Breast epithelium (tissue), 3 donors: Measurements from ENCODE around the gene CCDC92.

Experiments used
- POLR2AphosphoS5 ChIP-seq, 3 donors: sonication (generic); formaldehyde crosslinking; IDR thresholded peaks; one replicate each; pipeline ENCODE4 v1.6.1; 2017; ENCODE audit warnings: antibody characterized with exemption in 3 of 3
- TF ChIP-seq, protein P1 (sequence below), 3 donors: fragments of 450-650 bp; IDR thresholded peaks; one replicate each; pipeline ENCODE4 v1.5.1; 2016 to 2017; ENCODE audit warnings: antibody characterized with exemption in 3 of 3, mild to moderate bottlenecking in 3 of 3, moderate library complexity in 3 of 3

GRCh38 chr12:123950476-123951349 is 21.9 kb downstream of the CCDC92 start:
- TF ChIP-seq, protein P1, sequence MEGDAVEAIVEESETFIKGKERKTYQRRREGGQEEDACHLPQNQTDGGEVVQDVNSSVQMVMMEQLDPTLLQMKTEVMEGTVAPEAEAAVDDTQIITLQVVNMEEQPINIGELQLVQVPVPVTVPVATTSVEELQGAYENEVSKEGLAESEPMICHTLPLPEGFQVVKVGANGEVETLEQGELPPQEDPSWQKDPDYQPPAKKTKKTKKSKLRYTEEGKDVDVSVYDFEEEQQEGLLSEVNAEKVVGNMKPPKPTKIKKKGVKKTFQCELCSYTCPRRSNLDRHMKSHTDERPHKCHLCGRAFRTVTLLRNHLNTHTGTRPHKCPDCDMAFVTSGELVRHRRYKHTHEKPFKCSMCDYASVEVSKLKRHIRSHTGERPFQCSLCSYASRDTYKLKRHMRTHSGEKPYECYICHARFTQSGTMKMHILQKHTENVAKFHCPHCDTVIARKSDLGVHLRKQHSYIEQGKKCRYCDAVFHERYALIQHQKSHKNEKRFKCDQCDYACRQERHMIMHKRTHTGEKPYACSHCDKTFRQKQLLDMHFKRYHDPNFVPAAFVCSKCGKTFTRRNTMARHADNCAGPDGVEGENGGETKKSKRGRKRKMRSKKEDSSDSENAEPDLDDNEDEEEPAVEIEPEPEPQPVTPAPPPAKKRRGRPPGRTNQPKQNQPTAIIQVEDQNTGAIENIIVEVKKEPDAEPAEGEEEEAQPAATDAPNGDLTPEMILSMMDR (IDR thresholded peaks at IDR 0.05), result no peak
- TF ChIP-seq POLR2AphosphoS5 (IDR thresholded peaks at IDR 0.05), result no peak
